Activated CD8-positive, alpha-beta memory T cell treated with anti-CD3 and anti-CD28 coated beads, Interleukin-2, amount 50 U/mL, for 4 hours (primary cell): Measurements from ENCODE around the gene PLXNB1.
"Not testable (repeated sequence)": the region's sequence is repeated elsewhere in the genome, so short reads cannot be mapped to it uniquely, and the experiment has no call there.

ENCODE experiments used
- DNase-seq: peaks from one replicate; pipeline ENCODE4 v3.0.0-alpha.2; 2020

The PLXNB1 gene

GRCh38 chr3:48461767-48462166 lies 31.9 kb upstream of the PLXNB1 start:
- DNase-seq: not testable (repeated sequence)

GRCh38 chr3:48460517-48460902 lies 30.6 kb upstream of the PLXNB1 start:
- no peak for DNase-seq

GRCh38 chr3:48459773-48460516 lies 30.1 kb upstream of the PLXNB1 start:
- no peak for DNase-seq

- DNase-seq: no peak
Observed at GRCh38 chr3:48459331-48459730, 29.4 kb upstream of the PLXNB1 start.

GRCh38 chr3:48456456-48456855 lies 26.6 kb upstream of the PLXNB1 start:
- DNase-seq: no peak

GRCh38 chr3:48451270-48451669 lies 21.4 kb upstream of the PLXNB1 start:
- DNase-seq: no peak

GRCh38 chr3:48446425-48447193 lies 16.7 kb upstream of the PLXNB1 start, which contains the start of gene ATRIP:
Gene ATRIP (plus strand): TSS chr3:48446737. CDS start chr3:48446846, 109 bp downstream.
- DNase-seq: peak; percentile 87

GRCh38 chr3:48446043-48446424 lies 16.1 kb upstream of the PLXNB1 start:
- DNase-seq: no peak

GRCh38 chr3:48445277-48445882 lies 15.5 kb upstream of the PLXNB1 start:
- DNase-seq: no peak

GRCh38 chr3:48441940-48442339 lies 12.1 kb upstream of the PLXNB1 start:
- DNase-seq: no peak

GRCh38 chr3:48440590-48440958 lies 10.7 kb upstream of the PLXNB1 start:
- DNase-seq: no peak

GRCh38 chr3:48439820-48440589 lies 10.1 kb upstream of the PLXNB1 start, which contains the start of the genes CCDC51 and TMA7:
Gene CCDC51 (minus strand): TSS chr3:48440119. CDS start chr3:48435128, 4,991 bp downstream.
Gene TMA7 (plus strand): TSS chr3:48440257. CDS start chr3:48440297, 40 bp downstream.
- peak; percentile 98 for DNase-seq

- DNase-seq: no peak
Observed at GRCh38 chr3:48437812-48438211, 7.9 kb upstream of the PLXNB1 start.

GRCh38 chr3:48436855-48437254 lies 7.0 kb upstream of the PLXNB1 start:
- DNase-seq: peak; percentile 5

- no peak for DNase-seq
Observed at GRCh38 chr3:48436477-48436787, 6.5 kb upstream of the PLXNB1 start.

- peak; percentile 84 for DNase-seq
Observed at GRCh38 chr3:48435774-48436476, 6.0 kb upstream of the PLXNB1 start.

GRCh38 chr3:48435223-48435595 lies 5.3 kb upstream of the PLXNB1 start:
- DNase-seq: no peak

GRCh38 chr3:48434591-48435222 lies 4.8 kb upstream of the PLXNB1 start:
- no peak for DNase-seq

GRCh38 chr3:48433472-48434118 lies 3.7 kb upstream of the PLXNB1 start:
- peak; percentile 6 for DNase-seq

GRCh38 chr3:48432411-48433371 lies 2.8 kb upstream of the PLXNB1 start:
- DNase-seq: peak; percentile 7
